IMR-90 (cell line): Measurements from ENCODE around the gene ATP2B1. TPM values are rescaled to one million over a fixed set of nuclear protein-coding genes. Genes with fewer than 3 reads are reported as not detected.

Experiments used
- ATAC-seq: fragments of 200-7000 bp; cut with Tn5 transposase; 2 replicates; pipeline ENCODE4 v1.9.1; 2020; ENCODE audit warnings: low read depth, mild to moderate bottlenecking, moderate library complexity
- BruUV-seq: library from RNA; stranded (reverse); fragments of 400-500 nt; replicated peaks from 2 replicates; lab custom pipeline; 2021; lab: Mats Ljungman, UMichigan
- CTCF ChIA-PET: fragments of 300-600 bp; formaldehyde crosslinking; extraction: SDS; loops from one replicate; lab custom pipeline; 2021; ENCODE audit warnings: antibody characterized with exemption; lab: Yijun Ruan, JAX
- POLR2A ChIA-PET: fragments of 300-600 bp; sonication (Branson Sonifier 250); formaldehyde crosslinking; loops from one replicate; lab custom pipeline; 2022; ENCODE audit warnings: antibody characterized with exemption; ENCODE audit not compliant: unreplicated experiment; lab: Charles Lee
- DNase-seq: peaks from one replicate; pipeline ENCODE4 v3.0.0; 2013
- H2AFZ ChIP-seq: replicated peaks from 2 replicates; pipeline ENCODE3; 2013; ENCODE audit warnings: low read length, mild to moderate bottlenecking; ENCODE audit not compliant: poor library complexity
- H2AK5ac ChIP-seq: 2 replicates; pipeline ENCODE4 v1.6.1; 2013; ENCODE audit warnings: low read depth, low read length, inconsistent platforms
- H2AK9ac ChIP-seq: replicated peaks from 2 replicates; pipeline ENCODE3; 2013; ENCODE audit warnings: mild to moderate bottlenecking, low read depth, low read length, moderate library complexity; ENCODE audit not compliant: poor library complexity
- H2BK120ac ChIP-seq: 2 replicates; pipeline ENCODE4 v1.6.1; 2013; ENCODE audit warnings: low read depth, low read length, inconsistent platforms
- H2BK15ac ChIP-seq: 3 replicates; pipeline ENCODE4 v1.6.1; 2013; ENCODE audit warnings: low read depth, low read length, inconsistent platforms
- H2BK20ac ChIP-seq: 2 replicates; pipeline ENCODE4 v1.6.1; 2013; ENCODE audit warnings: low read depth, mild to moderate bottlenecking, inconsistent platforms, low read length, moderate library complexity
- H2BK5ac ChIP-seq: 2 replicates; pipeline ENCODE4 v1.6.1; 2013; ENCODE audit warnings: mild to moderate bottlenecking, low read depth, low read length, inconsistent platforms; ENCODE audit not compliant: poor library complexity, severe bottlenecking
- H3K14ac ChIP-seq: replicated peaks from 2 replicates; pipeline ENCODE4 v1.6.1; 2013; ENCODE audit warnings: low read depth, low read length, inconsistent platforms
- H3K18ac ChIP-seq: 2 replicates; pipeline ENCODE4 v1.6.1; 2013; ENCODE audit warnings: low read depth, low read length, control low read depth
- H3K23ac ChIP-seq: 2 replicates; pipeline ENCODE4 v1.6.1; 2013; ENCODE audit warnings: low read depth, low read length, inconsistent platforms
- H3K27ac ChIP-seq: 2 replicates; pipeline ENCODE4 v1.5.1; 2013; ENCODE audit warnings: mild to moderate bottlenecking, control low read depth, low read length; ENCODE audit not compliant: insufficient read depth
- H3K27me3 ChIP-seq: 2 replicates; pipeline ENCODE4 v1.6.1; 2013; ENCODE audit warnings: low read length; ENCODE audit not compliant: control insufficient read depth, insufficient read depth
- H3K36me3 ChIP-seq: 2 replicates; pipeline ENCODE4 v1.6.1; 2013; ENCODE audit warnings: low read length, mixed read lengths; ENCODE audit not compliant: control insufficient read depth, insufficient read depth
- H3K4ac ChIP-seq: 2 replicates; pipeline ENCODE4 v1.6.1; 2013; ENCODE audit warnings: low read depth, low read length, inconsistent platforms
- H3K4me1 ChIP-seq: 2 replicates; pipeline ENCODE4 v1.6.1; 2013; ENCODE audit warnings: low read length, mixed read lengths; ENCODE audit not compliant: control insufficient read depth, insufficient read depth
- H3K4me2 ChIP-seq: 2 replicates; pipeline ENCODE4 v1.6.1; 2013; ENCODE audit warnings: low read depth, mild to moderate bottlenecking, control low read depth, low read length, moderate library complexity
- H3K4me3 ChIP-seq: 2 replicates; pipeline ENCODE4 v1.5.1; 2013; ENCODE audit warnings: low read depth, mild to moderate bottlenecking, control low read depth, low read length, moderate library complexity; ENCODE audit not compliant: insufficient read depth
- H3K56ac ChIP-seq: 2 replicates; pipeline ENCODE4 v1.6.1; 2013; ENCODE audit warnings: low read length, inconsistent platforms; ENCODE audit not compliant: insufficient read depth; ENCODE audit errors: extremely low read depth
- H3K79me1 ChIP-seq, 2 experiments: 2 replicates each; pipeline ENCODE4 v1.6.1; 2013; ENCODE audit warnings: low read length in 2 of 2, inconsistent platforms in 1 of 2, low read depth in 1 of 2
- H3K9ac ChIP-seq: 2 replicates; pipeline ENCODE4 v1.6.1; 2013; ENCODE audit warnings: low read depth, low read length, control low read depth
- H3K9me1 ChIP-seq: 2 replicates; pipeline ENCODE4 v1.6.1; 2013; ENCODE audit warnings: low read length, inconsistent platforms; ENCODE audit not compliant: insufficient read depth
- H3K9me3 ChIP-seq: 2 replicates; pipeline ENCODE4 v1.6.1; 2013; ENCODE audit warnings: low read length; ENCODE audit not compliant: control insufficient read depth, insufficient read depth
- H4K20me1 ChIP-seq: 2 replicates; pipeline ENCODE4 v1.6.1; 2013; ENCODE audit warnings: low read length, inconsistent platforms; ENCODE audit not compliant: insufficient read depth
- H4K5ac ChIP-seq: 2 replicates; pipeline ENCODE4 v1.6.1; 2013; ENCODE audit warnings: mild to moderate bottlenecking, low read depth, low read length, control low read depth
- H4K8ac ChIP-seq, 2 experiments: 2 replicates each; pipeline ENCODE4 v1.6.1; 2013; ENCODE audit warnings: low read depth in 2 of 2, low read length in 2 of 2, control low read depth in 1 of 2, inconsistent platforms in 1 of 2
- H4K91ac ChIP-seq: 2 replicates; pipeline ENCODE4 v1.6.1; 2013; ENCODE audit warnings: low read depth, low read length, inconsistent platforms; ENCODE audit not compliant: insufficient read depth
- CEBPB ChIP-seq: IDR thresholded peaks from 2 replicates; pipeline ENCODE4 v1.6.1; 2012; ENCODE audit warnings: low read depth, low read length, improper control_type of control experiment
- CHD1 ChIP-seq: IDR thresholded peaks from 2 replicates; pipeline ENCODE4 v1.6.1; 2012; ENCODE audit warnings: low read depth, low read length, improper control_type of control experiment
- CTCF ChIP-seq: conservative IDR thresholded peaks from 2 replicates; pipeline ENCODE4 v1.5.1; 2012; ENCODE audit warnings: mild to moderate bottlenecking, low read depth, low read length, improper control_type of control experiment
- ELK1 ChIP-seq: fragments of 150-350 bp; IDR thresholded peaks from 2 replicates; pipeline ENCODE4 v1.6.1; 2016; ENCODE audit warnings: low read depth, mild to moderate bottlenecking, low read length, moderate library complexity, borderline replicate concordance
- FOS ChIP-seq: fragments of 150-350 bp; IDR thresholded peaks from 2 replicates; pipeline ENCODE4 v1.6.1; 2016; ENCODE audit warnings: low read depth, low read length
- MAFK ChIP-seq: IDR thresholded peaks from 2 replicates; pipeline ENCODE4 v1.6.1; 2012; ENCODE audit warnings: low read depth, low read length, improper control_type of control experiment
- MAZ ChIP-seq: IDR thresholded peaks from 2 replicates; pipeline ENCODE4 v1.6.1; 2012; ENCODE audit warnings: low read depth, mild to moderate bottlenecking, low read length, improper control_type of control experiment, moderate library complexity, borderline replicate concordance
- MXI1 ChIP-seq: IDR thresholded peaks from 2 replicates; pipeline ENCODE4 v1.6.1; 2012; ENCODE audit warnings: low read depth, mild to moderate bottlenecking, low read length, moderate library complexity, borderline replicate concordance
- NFE2L2 ChIP-seq: fragments of 150-350 bp; IDR thresholded peaks from 2 replicates; pipeline ENCODE4 v1.6.1; 2016; ENCODE audit warnings: low read depth, mild to moderate bottlenecking, low read length
- POLR2A ChIP-seq: IDR thresholded peaks from 2 replicates; pipeline ENCODE4 v1.6.1; 2012; ENCODE audit warnings: mild to moderate bottlenecking, low read depth, low read length
- RAD21 ChIP-seq: IDR thresholded peaks from 2 replicates; pipeline ENCODE4 v1.6.1; 2012; ENCODE audit warnings: low read length, improper control_type of control experiment
- RCOR1 ChIP-seq: IDR thresholded peaks from 2 replicates; pipeline ENCODE4 v1.6.1; 2012; ENCODE audit warnings: mild to moderate bottlenecking, low read length, improper control_type of control experiment; ENCODE audit not compliant: insufficient replicate concordance
- RFX5 ChIP-seq: IDR thresholded peaks from 2 replicates; pipeline ENCODE4 v1.8.0; 2012; ENCODE audit warnings: low read depth, mild to moderate bottlenecking, low read length, moderate library complexity
- SMC3 ChIP-seq: fragments of 150-350 bp; IDR thresholded peaks from 2 replicates; pipeline ENCODE4 v1.6.1; 2016; ENCODE audit warnings: low read depth, mild to moderate bottlenecking, antibody characterized with exemption, low read length, moderate library complexity
- WGBS, 2 experiments: methylation state at CpG; one replicate each; pipeline versions ENCODE4 v1.1.5 to v1.1.7; 2013; ENCODE audit warnings: missing lambda C conversion rate in 2 of 2; ENCODE audit not compliant: insufficient read length in 1 of 2; ENCODE audit errors: extremely low coverage in 2 of 2; 5-methylcytosine and 5-hydroxymethylcytosine counted together
- dilution Hi-C: fragments of 300-500 bp; cut with HindIII; formaldehyde crosslinking; loops from one replicate; pipeline ENCODE4 v1.14.3; 2018; ENCODE audit warnings: low sequenced_read_pairs; ENCODE audit not compliant: unreplicated experiment
- in situ Hi-C: fragments of 300-500 bp; cut with MboI; formaldehyde crosslinking; loops from 3 replicates; pipeline ENCODE4 v1.14.3; 2019; ENCODE audit warnings: low sequenced_read_pairs, inconsistent platforms, mixed read lengths
- intact Hi-C: fragments of 100-400 bp; cut with micrococcal nuclease; formaldehyde crosslinking; loops from 2 replicates; pipeline ENCODE4 v1.10.0; 2022
- polyA plus RNA-seq, 3 experiments: library from polyadenylated mRNA; depleted of rRNA; stranded (reverse); fragments of >200 nt; gene quantifications; 2 replicates each; pipeline ENCODE4 v1.2.3, GENCODE V29; 2012; ENCODE audit warnings: low replicate concordance in 1 of 3
- total RNA-seq: library from RNA; depleted of rRNA; stranded (reverse); fragments of >200 nt; gene quantifications from 2 replicates; pipeline ENCODE4 v1.2.3, GENCODE V29; 2012

Gene ATP2B1
- total and polyA plus RNA-seq, 2 of the 4 experiments (the other 2 are of a cell fraction) = 9.9 to 32.6 TPM

- Histone ChIP-seq H3K4ac (no peak overlapping the region), H2AK9ac (no peak overlapping the region), H4K5ac (no peak overlapping the region), H3K4me3 (no peak overlapping the region), H2BK5ac (no peak overlapping the region), H2BK20ac (no peak overlapping the region), H3K27me3 (no peaks in the 10 kb centered on the region), H4K91ac (no peak overlapping the region), H3K36me3 (no peaks in the 10 kb centered on the region), H3K14ac (no peak overlapping the region), H3K18ac (no peak overlapping the region), H2AFZ (no peak overlapping the region), H3K23ac (no peak overlapping the region), H4K20me1 (peaks cover 33% of the 10 kb centered on the region; the same call in 1 of the 2 replicates), H4K8ac (no peak overlapping the region), H2AK5ac (no peak overlapping the region), H3K9me1 (peaks cover 6% of the 10 kb centered on the region; the same call in 1 of the 2 replicates), H3K27ac (no peak overlapping the region), H3K4me2 (no peak overlapping the region), H3K79me1 (peaks cover 16 to 58% of the 10 kb centered on the region in 2 experiments; a peak in 3 of 4 replicates), H2BK120ac (no peak overlapping the region), H3K56ac (no peak overlapping the region), H2BK15ac (no peak overlapping the region), H3K9me3 (no peaks in the 10 kb centered on the region), H3K4me1 (peaks cover 6% of the 10 kb centered on the region; the same call in 1 of the 2 replicates), H3K9ac (no peak overlapping the region)
- DNase-seq (no peak), ATAC-seq (no peak)
- in situ Hi-C loops = no loop called here
- intact Hi-C loops = loop anchor here (5.0 kb wide), 1 partner anchor 149 kb away; no protein-coding TSS in a partner anchor
- TF ChIP-seq CHD1 (no peak), SMC3 (no peak), RAD21 (no peak), CTCF (no peak), MAZ (no peak), CEBPB (no peak), RCOR1 (no peak), MAFK (no peak), NFE2L2 (no peak), POLR2A (no peak), ELK1 (no peak), MXI1 (no peak), RFX5 (no peak), FOS (no peak)
- dilution Hi-C loops = no loop called here
- no TSS peak for BruUV-seq
- CTCF ChIA-PET = interaction anchor here (1.6 kb wide), 1 partner anchor 149 kb away, joined by 3 read pairs; no protein-coding TSS in a partner anchor
- no CpG with 5 or more reads among the region's 1 CpG for WGBS, 2 experiments
- POLR2A ChIA-PET = no interaction called here
Observed at GRCh38 chr12:89691659-89692058, 17.0 kb downstream of the ATP2B1 start.
